AG10803 (cell line): ENCODE data around the gene TFCP2L1.

Source experiments
- DNase-seq: peaks from one replicate; pipeline ENCODE4 v3.0.0; 2010; ENCODE audit warnings: low read depth
- H3K4me3 ChIP-seq: 2 replicates; pipeline ENCODE4 v1.5.1; 2011; ENCODE audit warnings: mild to moderate bottlenecking, low read length, control low read depth
- TF ChIP-seq, protein P1 (sequence below): conservative IDR thresholded peaks from 2 replicates; pipeline ENCODE4 v1.5.1; 2011; ENCODE audit warnings: mild to moderate bottlenecking, low read length, control low read depth, inconsistent platforms

Gene TFCP2L1

DNA sequence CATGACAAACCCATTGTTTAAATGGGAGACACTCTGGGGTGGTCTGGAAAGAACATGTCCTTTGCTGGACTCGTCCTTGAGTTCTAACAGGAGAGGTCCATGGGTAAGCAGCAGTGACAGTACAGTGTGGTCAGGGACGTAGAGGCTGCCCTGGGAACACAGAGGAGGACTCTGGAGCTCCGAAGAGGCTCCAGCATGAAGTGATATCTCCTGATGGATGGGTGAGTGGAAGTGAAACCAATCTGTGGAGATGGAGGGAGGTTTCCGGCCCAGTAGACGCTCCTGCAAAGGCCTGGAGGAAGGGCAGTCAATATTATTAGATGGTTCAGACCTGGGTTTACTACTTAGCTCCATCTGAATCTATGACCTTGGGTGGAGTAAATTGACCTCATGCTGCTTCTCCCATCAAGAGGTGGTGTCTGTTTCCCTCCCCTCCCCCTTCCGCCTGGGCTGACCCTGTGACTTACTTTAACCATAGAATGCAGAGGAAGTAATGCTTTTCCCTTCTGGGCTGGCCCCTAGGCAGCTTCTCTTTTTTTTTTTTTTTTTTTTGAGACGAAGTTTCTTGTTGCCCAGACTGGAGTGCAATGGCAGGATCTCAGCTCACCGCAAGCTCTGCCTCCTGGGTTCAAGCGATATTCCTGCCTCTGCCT lies 2.3 kb upstream of the TFCP2L1 start:
- no peak overlapping the region for H3K4me3 ChIP-seq
- TF ChIP-seq, protein P1, sequence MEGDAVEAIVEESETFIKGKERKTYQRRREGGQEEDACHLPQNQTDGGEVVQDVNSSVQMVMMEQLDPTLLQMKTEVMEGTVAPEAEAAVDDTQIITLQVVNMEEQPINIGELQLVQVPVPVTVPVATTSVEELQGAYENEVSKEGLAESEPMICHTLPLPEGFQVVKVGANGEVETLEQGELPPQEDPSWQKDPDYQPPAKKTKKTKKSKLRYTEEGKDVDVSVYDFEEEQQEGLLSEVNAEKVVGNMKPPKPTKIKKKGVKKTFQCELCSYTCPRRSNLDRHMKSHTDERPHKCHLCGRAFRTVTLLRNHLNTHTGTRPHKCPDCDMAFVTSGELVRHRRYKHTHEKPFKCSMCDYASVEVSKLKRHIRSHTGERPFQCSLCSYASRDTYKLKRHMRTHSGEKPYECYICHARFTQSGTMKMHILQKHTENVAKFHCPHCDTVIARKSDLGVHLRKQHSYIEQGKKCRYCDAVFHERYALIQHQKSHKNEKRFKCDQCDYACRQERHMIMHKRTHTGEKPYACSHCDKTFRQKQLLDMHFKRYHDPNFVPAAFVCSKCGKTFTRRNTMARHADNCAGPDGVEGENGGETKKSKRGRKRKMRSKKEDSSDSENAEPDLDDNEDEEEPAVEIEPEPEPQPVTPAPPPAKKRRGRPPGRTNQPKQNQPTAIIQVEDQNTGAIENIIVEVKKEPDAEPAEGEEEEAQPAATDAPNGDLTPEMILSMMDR = no peak
- DNase-seq = no peak

DNA sequence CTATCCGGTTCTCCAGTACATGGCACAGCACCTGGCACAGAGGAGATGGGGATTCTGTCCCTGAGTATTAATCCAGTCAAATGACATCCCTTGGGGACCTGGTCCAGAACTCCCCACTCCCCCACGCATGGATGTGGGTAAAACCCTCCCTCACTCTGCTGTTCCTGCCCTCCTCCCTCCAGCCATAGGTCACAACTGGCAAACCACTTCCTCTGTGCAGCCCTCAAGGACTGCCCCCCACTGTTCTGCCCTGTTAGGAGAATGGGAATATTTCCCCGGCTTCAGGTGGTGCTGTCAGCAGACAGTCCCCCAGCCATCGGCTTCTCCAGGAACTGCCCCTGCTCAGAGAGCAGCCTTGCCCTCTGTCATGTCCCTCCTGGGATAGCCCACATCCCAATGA lies 1.5 kb upstream of the TFCP2L1 start:
- TF ChIP-seq, protein P1 = no peak
- H3K4me3 ChIP-seq = no peak overlapping the region
- DNase-seq = no peak

DNA sequence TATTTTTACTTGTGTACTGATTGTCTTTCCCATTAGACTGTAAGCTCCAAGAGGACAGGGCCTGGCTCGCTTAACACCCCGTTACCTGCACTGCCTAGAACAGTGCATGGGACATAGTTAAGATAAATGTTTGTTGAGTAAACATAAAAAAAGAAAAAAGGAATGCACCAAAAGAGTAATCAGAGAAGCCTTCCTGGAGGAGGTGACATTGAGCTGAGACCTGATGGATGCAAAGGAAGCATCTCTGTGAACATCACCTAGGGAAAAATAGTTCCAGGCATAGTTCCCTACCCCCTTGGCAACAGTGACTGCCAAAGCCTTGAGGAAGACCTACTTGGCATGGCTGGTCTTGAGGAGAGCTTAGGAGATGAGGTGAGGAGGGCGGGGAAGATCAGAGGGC lies 924 bp upstream of the TFCP2L1 start:
- TF ChIP-seq, protein P1 = no peak
- DNase-seq = no peak
- no peak overlapping the region for H3K4me3 ChIP-seq

DNA sequence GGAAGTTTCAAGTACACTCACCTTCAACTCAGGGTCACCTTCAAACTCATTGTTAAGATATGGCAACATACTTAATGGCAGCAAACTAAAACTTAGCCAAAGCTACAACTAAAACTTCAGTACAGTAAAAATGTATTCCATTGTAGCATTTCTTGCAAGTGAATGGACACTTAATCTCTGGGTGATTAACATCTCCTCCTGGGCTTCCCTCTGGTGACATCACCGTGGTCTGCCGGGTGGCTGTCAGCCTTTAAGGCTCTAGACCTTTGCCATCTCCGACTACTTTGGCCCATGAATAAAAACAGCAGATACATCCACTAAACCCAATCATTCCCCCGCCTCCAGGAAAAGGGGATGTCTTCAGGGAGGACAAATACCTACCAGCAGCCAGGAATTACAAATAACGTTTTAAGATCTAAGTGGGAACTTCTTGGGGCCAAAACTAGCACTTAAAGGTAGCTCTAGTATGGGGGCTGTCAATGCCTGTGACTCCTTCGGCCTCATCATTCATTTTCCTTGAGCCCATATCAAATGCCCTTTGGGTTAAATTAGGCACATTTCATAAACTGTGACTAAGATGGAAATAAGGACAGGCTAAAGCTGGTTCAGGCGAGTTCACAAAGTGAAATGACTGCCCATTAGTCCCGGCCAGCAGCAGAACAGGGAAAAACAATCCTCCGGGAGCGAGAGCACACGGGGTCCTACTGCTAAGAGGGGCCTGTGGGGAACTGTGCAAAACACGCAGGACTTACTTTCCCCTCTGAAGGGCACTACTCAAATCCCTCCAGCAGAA lies 1.1 kb downstream of the TFCP2L1 start:
- TF ChIP-seq, protein P1 = no peak
- no peak for DNase-seq

DNA sequence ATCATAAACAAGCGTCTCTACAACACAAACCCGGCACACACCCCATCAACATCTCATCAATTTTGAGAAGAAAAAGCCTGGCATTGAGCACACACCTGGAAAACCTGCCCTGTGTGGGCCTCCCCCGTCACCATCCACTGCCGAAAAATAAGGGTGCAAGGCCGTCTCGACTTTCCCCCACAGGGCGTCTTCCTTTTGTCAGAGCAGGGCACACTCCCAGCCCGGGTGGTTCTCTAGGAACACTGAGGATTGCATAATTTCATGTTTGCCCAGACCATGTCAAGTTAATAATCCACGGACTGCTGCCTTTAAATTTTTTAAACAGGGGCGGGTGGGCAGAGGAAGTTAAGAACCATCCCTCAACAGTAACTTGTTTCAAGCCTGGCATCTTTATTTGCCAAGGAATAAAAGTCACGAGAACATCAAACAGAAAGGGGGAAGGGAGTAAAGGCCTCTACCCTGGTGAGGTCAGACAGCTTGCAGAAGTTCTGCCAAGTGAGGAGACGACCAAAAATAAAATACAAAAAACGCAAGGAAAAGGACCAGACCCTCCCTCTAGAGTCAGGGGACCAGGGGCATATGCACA lies 2.1 kb downstream of the TFCP2L1 start:
- TF ChIP-seq, protein P1 = no peak
- no peak for DNase-seq
- no peak overlapping the region for H3K4me3 ChIP-seq

More for the DNA sequence above, 1.1 kb downstream of the TFCP2L1 start:
- H3K4me3 ChIP-seq = no peak overlapping the region

DNA sequence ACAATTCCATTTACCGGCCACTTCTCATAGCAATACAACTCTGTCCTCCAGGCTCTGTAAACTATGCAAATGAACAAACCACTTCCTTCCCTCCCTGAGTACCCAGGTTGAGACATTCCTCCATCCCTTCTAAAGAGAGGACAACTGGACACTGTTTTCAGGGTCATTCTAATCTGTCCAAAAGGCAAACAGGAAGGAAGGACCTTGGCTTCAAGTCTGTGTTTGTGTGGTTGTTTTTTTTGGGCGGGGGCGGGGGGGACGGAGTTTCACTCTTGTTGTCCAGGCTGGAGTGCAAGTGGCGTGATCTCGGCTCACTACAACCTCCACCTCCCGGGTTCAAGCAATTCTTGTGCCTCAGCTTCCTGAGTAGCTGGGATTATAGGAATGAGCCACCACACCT lies 3.3 kb downstream of the TFCP2L1 start:
- DNase-seq = no peak
- H3K4me3 ChIP-seq = no peak overlapping the region
- TF ChIP-seq, protein P1 = no peak

DNA sequence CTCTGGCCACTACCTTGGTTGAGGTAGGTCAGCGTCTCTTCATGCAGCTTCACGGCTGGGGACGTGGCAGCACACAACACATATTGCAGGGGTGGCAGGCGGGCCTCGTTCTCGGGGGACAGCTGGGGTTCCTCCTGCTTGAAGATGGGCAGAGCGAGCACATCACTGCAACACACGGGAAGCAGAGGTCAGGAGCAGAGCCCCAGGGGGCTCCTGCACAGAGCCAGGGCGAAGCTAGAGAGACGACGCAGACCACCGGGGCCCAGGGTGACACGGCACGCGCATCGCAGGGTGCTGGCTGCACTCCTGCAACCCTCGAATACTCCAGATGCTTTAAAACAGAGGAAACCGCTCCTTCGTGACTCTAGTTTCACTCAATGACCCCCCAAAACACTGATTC lies 3.9 kb downstream of the TFCP2L1 start:
- DNase-seq = no peak
- H3K4me3 ChIP-seq = no peak overlapping the region
- TF ChIP-seq, protein P1 = no peak
